Activated CD4-positive, alpha-beta T cell treated with anti-CD3 and anti-CD28 coated beads, Interleukin-2, amount 50 U/mL, for 4 hours (primary cell): ENCODE data around the gene TAF11L9.
"Not testable (repeated sequence)": the region's sequence is repeated elsewhere in the genome, so short reads cannot be mapped to it uniquely, and the experiment has no call there.

Experiments
- DNase-seq, 2 experiments: peaks; one replicate each; pipeline ENCODE4 v3.0.0-alpha.2; 2020

The TAF11L9 gene

DNA sequence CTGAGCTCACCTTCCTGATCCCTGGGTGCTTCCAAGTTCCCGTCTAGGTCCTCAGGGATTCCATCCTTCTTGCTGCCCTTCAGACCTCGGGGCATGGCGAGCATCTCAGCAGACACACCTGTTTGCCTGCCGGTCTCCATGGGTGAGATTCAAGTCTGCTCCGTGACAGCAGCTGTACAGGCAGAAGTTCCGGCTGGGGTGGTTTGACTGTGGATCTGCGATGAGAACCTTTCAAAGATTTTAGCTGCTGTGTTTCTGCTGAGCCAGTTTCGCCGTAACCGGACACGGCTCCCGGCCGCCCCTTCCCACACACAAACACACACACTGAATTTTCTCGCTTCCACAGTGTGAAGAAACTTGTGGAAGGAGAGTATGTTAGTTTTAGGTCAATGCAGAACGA lies at the start of gene TAF11L9:
TSS of gene TAF11L9 (minus strand) at position 140 of the 400 bp plus-strand sequence.
- DNase-seq, result not testable (repeated sequence)

DNA sequence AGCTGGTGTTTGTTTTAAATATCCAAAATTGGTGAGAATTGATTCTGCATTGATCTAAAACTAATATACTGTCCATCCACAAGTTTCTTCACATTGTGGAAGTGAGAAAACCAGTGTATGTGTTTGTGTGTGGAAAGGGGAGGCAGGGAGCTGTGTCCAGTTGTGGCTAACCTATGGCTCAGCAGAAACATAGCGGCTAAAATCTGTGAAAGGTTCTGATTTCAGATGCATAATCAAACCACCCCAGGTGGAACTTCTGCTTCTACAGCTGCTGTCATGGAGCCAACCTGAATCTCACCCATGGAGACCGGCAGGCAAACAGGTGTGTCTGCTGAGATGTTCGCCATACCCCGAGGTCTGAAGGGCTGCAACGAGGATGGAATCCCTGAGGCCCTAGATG lies 40.0 kb upstream of the TAF11L9 start, which contains the start of gene TAF11L14:
TSS of gene TAF11L14 (plus strand) at position 301 of the 400 bp plus-strand sequence.
- no peak for DNase-seq

DNA sequence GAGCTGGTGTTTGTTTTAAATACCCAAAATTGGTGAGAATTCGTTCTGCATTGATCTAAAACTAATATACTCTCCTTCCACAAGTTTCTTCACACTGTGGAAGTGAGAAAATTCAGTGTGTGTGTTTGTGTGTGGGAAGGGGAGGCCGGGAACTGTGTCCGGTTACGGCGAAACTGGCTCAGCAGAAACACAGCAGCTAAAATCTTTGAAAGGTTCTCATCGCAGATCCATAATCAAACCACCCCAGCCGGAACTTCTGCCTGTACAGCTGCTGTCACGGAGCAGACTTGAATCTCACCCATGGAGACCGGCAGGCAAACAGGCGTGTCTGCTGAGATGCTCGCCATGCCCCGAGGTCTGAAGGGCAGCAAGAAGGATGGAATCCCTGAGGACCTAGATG lies 37.6 kb upstream of the TAF11L9 start, which contains the start of gene TAF11L13:
TSS of gene TAF11L13 (plus strand) at position 301 of the 400 bp plus-strand sequence.
- DNase-seq, result not testable (repeated sequence)

DNA sequence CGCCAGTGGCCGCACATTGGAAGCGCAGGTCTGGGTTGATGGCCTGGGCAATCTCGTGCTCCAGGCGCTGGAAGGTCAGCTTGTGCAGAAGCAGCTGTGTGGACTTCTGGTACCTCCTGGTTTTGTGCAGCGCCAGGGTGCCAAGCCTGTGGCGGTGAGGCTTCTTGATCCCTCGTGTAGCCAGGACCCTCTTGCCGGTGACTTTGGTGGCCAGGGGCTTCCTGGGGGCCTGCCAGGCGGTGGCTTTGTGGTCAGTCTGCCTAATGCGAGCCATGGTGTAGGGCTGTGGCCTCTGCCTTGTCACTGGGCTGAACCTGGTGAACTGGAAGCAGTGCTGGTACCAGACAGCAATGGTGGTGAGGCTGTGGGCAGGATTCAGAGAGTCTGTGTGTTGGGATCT lies 31.5 kb upstream of the TAF11L9 start:
- DNase-seq, result no peak

DNA sequence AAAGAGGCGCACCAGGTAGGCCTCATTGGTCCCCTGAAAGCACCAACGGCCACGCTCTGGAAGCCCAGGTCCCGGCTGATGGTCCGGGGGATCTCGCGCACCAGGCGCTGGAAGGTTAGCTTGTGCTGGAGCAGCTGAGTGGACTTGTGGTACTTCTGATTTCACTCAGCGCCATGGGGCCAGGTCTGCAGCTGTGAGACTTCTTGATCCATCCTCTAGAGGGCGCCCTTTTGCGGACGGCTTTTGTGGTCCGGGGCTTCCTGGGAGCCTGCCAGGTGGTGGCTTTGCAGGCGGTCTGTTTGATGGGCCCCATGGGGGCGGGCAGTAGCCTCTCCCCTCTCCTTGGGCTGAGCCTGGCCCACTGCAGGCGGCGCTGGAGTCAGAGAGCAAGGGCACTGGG lies 26.4 kb upstream of the TAF11L9 start:
- no peak for DNase-seq

DNA sequence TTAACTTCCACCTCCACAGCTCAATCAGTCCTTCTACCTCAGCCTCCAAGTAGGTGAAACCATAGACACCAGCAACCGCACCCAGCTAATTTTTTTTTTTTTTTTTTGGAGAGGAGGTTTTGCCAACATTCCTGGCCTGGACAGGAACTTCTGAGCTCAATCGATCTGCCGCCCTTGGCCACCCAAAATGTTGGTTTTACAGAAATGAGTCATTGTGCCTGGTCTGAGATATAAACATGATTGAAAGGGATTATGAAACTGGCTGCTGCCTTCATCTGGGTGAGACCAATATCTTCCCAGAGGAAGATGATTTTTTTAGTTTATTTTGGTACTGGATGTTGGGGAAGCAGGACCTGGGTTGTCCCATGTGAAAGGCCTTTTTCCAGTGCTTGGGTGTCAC lies 25.2 kb upstream of the TAF11L9 start:
- no peak for DNase-seq

DNA sequence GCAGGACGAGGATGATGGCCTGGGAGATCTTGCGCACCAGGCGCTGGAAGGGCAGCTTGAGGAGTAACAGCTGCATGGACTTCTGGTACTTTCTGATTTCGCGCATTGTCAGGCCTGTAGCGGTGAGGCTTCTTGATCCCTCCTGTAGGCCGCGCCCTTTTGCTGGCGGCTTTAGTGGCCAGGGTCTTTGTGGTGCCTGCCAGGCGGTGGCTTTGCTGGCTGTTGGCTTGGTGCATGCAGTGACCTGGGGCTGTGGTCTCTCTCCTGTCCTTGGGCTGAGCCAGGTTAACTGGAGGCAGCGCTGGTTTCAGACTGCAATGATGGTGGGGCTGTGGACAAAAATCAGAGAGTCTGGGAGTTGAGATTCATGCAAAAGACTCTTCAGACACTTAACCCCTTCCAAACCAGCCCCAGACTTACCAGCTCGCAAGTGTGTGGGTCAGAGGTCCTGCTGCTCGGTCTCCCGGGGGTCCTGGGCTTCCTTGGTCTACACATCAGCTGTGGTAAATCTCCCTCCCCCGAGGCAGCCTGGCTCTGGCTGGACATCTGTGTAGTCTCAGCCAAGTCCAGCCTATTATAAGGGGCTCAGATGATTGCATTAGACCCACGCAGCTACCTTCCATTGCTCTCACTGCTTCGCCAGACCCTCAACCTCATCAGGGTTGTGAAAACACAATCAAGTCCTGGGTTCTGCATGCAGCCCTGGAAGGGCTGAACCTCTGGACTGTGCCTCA lies 20.8 kb upstream of the TAF11L9 start:
- DNase-seq, result no peak

DNA sequence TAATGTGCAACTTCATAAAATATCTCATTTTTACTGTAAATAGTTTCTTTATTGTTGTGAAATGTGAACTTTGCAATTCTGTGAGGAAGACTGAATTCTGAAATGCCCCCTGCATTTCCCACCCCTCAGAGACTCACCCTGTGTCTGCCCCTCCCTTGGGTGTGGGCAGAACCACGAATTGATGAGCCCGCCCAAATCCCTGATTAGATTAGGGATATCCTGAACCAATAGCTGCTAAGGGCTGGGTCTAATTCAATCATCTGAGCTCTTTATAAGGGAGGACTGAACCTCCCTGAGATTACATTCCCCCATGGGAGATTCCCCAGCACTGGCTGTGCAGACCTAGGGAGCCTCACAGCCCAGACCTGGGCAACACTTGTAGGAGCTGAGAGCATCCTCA lies 15.9 kb upstream of the TAF11L9 start, which contains the start of gene TAF11L12:
TSS of gene TAF11L12 (plus strand) at position 301 of the 400 bp plus-strand sequence.
- DNase-seq, result not testable (repeated sequence)

DNA sequence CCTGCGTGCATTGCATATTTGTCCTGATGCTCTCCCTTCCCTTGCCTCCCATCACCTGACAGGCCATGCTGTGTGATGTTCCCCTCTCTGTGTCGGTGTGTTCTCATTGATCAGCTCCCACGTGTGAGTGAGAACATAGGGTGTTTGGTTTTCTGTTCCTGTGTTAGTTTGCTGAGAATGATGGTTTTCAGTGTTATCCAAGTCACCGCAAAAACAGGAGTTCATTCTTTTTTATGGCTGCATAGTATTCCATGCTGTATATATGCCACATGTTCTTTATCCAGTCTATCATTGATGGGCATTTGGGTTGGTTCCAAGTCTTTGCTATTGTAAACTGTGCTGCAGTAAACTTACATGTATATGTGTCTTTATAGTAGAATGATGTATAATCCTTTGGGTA lies 13.3 kb upstream of the TAF11L9 start:
- DNase-seq, result not testable (repeated sequence)

DNA sequence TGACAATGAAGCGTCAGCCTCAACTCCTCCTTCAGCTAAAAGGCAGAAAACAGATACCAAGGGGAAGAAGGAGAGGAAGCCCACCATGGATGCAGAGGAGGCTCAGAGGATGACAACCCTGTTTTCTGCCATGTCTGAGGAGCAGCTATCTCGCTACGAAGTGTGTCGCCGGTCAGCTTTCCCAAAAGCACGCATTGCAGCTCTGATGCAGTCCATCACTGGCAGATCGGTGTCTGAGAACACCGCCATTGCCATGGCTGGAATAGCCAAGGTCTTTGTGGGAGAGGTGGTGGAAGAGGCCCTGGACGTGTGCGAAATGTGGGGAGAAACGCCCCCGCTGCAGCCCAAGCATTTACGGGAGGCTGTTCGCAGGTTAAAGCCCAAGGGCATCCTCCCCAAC lies 10.8 kb upstream of the TAF11L9 start:
- no peak for DNase-seq

DNA sequence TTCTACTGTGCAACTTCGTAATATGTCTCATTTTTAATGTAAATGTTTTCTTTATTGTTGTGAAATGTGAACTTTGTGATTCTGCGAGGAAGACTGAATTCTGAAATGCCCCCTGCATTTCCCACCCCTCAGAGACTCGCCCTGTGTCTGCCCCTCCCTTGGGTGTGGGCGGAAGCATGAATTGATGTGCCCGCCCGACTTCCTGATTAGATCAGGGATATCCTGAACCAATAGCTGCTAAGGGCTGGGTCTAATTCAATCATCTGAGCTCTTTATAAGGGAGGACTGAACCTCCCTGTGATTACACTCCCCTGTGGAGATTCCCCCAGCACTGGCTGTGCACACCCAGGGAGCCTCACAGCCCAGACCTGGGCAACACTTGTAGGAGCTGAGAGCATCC lies 9.7 kb upstream of the TAF11L9 start, which contains the start of gene TAF11L11:
TSS of gene TAF11L11 (plus strand) at position 304 of the 400 bp plus-strand sequence.
- DNase-seq, result not testable (repeated sequence)

DNA sequence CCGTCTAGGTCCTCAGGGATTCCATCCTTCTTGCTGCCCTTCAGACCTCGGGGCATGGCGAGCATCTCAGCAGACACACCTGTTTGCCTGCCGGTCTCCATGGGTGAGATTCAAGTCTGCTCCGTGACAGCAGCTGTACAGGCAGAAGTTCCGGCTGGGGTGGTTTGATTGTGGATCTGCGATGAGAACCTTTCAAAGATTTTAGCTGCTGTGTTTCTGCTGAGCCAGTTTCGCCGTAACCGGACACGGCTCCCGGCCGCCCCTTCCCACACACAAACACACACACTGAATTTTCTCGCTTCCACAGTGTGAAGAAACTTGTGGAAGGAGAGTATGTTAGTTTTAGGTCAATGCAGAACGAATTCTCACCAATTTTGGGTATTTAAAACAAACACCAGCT lies 3.5 kb upstream of the TAF11L9 start, which contains the start of gene TAF11L10:
TSS of gene TAF11L10 (minus strand) at position 101 of the 400 bp plus-strand sequence.
- not testable (repeated sequence) for DNase-seq

DNA sequence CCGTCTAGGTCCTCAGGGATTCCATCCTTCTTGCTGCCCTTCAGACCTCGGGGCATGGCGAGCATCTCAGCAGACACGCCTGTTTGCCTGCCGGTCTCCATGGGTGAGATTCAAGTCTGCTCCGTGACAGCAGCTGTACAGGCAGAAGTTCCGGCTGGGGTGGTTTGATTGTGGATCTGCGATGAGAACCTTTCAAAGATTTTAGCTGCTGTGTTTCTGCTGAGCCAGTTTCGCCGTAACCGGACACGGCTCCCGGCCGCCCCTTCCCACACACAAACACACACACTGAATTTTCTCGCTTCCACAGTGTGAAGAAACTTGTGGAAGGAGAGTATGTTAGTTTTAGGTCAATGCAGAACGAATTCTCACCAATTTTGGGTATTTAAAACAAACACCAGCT lies 3.3 kb downstream of the TAF11L9 start, which contains the start of gene TAF11L8:
TSS of gene TAF11L8 (minus strand) at position 101 of the 400 bp plus-strand sequence.
- not testable (repeated sequence) for DNase-seq

DNA sequence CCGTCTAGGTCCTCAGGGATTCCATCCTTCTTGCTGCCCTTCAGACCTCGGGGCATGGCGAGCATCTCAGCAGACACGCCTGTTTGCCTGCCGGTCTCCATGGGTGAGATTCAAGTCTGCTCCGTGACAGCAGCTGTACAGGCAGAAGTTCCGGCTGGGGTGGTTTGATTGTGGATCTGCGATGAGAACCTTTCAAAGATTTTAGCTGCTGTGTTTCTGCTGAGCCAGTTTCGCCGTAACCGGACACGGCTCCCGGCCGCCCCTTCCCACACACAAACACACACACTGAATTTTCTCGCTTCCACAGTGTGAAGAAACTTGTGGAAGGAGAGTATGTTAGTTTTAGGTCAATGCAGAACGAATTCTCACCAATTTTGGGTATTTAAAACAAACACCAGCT lies 8.5 kb downstream of the TAF11L9 start, which contains the start of gene TAF11L7:
TSS of gene TAF11L7 (minus strand) at position 101 of the 400 bp plus-strand sequence.
- DNase-seq, result not testable (repeated sequence)
